GM18861 (cell line): Measurements from ENCODE around the gene SH3TC1.

Experiments
- ATAC-seq: cut with Tn5 transposase; IDR thresholded peaks from one replicate; pipeline ENCODE4 v1.9.1; 2021; ENCODE audit not compliant: unreplicated experiment

SH3TC1 gene

GRCh38 chr4:8213121-8213520, 14.0 kb downstream of the SH3TC1 start:
- no peak for ATAC-seq

- no peak for ATAC-seq
Observed at GRCh38 chr4:8214136-8214535, 15.0 kb downstream of the SH3TC1 start.

DNA sequence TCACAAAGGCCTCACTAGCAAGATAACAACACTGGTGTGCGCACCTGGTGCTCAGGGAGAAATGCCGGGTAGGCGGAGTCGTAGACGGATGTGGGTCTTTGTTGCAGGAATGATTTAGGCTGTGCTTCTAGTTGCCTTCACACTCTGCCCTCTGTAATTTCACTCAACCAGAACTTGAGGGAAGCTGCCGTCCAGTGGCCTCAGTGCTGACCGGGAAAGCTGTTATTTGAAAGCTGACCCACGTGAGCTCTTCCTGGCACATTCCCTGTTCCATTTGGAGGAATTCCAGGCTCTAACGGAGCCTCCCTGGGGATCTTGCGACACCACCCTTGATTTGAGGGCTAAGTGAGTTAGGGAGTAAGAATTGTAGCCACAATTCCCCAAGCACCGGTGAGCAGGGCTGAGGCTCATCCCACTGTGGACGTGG, 15.9 kb downstream of the SH3TC1 start:
- ATAC-seq: no peak

DNA sequence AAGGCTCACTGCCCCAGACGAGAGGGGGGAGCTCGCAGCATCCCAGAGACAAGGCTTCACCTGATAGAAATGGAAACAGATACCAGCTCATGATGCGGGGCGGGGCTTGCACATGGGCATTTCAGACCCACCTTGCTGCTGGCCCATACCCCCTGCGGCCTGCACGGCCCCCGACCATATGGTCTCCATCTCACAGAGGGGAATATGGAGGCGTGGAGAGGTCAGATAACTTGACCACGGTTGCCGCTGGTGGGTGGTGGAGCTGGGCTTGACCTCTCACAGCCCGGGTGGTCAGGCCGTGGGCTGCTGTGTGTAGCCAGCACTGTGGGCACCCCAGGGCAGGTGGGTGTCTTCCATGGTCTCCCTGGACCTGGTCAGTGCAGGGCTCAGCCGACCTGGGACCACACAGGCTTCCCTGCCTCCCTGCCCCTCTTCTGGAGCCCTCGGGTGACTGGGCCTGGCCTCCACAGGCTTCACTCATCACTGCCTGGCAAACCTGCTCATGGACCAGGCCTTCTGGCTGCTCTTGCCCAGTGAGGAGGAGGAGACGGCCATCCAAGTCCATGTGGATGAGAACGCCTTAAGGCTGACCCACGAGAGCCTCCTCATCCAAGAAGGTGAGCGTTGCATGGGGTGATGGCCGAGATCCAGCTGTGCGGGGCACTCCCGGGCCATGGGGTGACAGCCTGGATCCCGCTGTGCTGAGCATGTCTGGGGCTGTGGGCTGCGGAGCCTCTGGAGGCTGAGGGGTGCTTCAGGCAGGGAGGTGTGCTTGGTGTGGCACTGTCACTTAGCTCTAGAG, 16.8 kb downstream of the SH3TC1 start:
- no peak for ATAC-seq

DNA sequence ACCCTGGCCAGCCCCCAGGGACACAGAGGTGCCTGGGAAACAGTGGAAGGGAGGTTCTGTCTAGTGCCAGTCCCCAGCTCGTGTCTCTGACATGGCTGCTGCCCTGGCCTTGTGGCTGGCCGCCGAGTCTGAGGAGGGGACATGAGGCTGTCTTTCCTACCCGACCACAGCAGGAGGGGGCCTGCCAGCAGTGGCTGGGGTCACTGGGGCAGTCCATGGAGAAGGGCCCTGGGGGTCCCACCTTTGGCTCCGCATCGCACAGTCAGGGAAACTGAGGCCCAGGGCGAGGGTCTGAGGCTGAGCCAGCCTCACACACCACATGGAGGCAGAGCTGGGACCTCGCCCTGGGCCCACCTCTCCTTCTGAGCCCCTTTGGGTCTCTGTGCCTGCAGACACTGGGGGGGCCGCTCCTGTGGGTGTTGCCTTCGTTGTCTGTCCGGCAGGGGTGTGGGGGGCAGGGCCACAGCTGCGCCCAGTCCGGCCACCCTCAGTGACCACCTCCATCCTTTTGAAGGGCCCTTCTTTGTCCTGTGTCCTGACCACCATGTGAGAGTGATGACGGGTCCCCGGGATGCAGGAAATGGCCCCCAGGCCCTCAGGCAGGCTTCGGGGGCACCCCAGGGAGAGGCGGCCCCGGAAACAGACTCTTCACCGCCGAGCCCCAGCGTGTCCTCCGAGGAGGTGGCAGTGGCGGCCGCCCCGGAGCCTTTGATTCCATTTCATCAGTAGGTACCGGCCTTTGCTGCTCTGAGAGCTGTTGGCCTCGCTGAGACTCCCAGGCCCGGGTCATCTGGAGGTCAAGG, 17.6 kb downstream of the SH3TC1 start:
- ATAC-seq: no peak

DNA sequence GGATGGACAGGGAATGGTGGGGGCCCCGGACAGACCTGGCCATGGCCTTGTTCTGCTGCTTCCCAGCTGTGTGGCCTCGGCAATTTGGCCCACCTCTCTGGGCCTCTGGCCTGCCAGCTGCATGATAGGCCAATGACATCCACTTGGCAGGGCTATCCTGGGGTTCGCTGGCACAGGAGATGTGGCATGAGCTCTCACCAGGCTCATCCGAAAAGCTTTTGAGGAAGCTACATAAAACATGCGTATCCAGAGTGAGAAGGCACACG, 18.1 kb downstream of the SH3TC1 start:
- ATAC-seq: no peak

GRCh38 chr4:8217871-8218270, 18.8 kb downstream of the SH3TC1 start:
- ATAC-seq: no peak

DNA sequence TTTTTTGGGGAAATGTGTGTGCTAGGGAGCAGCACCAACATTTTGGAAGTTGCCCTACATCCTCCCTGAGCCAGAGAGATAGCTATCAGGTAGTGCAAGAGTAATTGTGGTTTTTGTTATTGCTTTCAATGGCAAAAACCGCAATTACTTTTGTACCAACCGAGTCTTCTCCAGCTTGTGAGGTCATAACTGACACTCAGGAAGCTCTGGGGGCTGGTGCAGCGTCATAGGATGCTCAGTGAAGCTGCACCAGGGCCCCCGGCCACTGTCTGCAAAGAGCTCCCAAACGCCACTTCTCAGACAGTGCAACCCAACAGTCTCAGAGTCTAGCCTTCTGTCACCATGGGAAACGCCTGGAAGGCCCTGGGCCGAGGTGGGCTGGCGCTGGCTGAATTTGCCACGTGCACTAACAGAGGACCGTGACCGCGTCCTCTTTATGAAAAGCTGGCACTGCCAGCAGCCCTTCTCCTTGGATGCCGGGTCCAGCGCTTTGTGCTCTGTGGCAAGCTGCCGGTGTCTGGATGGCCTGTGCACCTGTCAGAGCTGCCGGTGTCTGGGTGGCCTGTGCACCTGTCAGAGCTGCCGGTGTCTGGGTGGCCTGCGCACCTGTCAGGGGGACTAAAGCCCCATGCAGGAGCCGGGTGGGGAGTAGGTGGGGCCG, 19.4 kb downstream of the SH3TC1 start:
- ATAC-seq: no peak

- no peak for ATAC-seq
Observed at GRCh38 chr4:8219236-8219635, 20.1 kb downstream of the SH3TC1 start.

- no peak for ATAC-seq
Observed at GRCh38 chr4:8220661-8221450, 21.8 kb downstream of the SH3TC1 start.

GRCh38 chr4:8221476-8221875, 22.4 kb downstream of the SH3TC1 start:
- ATAC-seq: no peak

- no peak for ATAC-seq
Observed at GRCh38 chr4:8221985-8222384, 22.9 kb downstream of the SH3TC1 start.

- ATAC-seq: no peak
Observed at GRCh38 chr4:8222609-8223388, 23.7 kb downstream of the SH3TC1 start.

DNA sequence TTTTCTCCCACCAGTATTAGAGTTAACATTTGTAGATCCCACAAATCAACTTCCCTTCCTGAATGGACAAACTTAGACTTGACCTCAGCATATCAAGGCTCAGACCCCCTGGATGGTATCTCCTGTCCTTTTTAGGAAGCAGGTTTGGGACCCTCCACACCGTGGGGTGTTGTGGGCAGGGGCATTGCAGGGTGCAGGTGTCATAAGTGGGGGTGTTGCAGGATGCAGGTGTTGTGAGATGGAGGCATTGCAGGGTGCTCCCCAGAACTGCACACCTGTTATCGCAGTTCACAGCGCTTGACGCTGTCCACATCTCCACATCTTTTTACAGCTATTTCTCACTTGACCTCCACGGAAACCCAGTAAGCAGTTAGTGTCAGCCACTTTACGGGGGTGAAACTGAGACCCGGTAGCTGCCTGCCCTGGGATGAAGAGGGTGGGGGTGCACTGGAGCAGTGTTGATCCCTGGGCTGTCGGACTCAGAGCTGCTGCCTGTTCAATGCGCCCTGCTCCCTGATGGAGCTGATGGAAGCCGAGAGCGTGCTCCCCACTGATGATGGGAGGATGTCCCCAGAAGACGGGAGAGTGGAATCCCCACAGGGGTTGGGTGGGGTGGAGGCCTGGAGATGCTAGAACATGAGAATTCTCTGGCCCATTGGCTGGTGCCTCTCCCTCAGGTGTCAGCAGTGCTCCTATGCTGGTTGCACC, 25.3 kb downstream of the SH3TC1 start:
- no peak for ATAC-seq

DNA sequence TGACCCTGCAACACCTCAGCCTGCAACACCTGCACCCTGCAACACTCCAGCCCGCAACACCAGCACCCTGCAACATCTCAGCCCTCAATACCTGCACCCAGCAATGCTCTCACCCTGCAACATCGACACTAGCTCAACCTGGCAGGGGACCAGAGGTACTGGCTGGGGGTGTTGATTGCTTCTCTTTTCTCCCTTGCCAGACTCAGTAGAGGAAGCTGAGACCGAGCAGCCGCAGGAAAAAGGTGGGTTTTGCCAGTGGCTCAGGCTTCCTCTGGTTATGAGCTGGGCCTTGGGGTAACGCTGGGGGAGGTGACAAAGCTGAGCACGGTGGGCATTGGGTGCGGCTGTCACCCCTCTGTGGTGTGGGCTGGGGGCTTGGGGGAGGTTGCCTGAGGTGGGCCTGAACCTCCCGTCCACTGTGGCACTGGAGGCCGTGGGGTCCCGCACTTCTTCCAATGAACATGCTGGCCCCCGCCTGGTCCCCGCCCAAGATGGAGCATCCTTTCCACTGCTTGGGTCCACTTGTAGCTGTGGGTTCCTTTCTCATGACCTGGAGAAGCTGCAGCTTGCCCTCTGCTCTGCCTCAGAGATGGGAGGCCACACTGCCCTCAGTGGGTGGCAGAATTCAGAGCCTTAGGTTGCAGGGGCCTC, 26.0 kb downstream of the SH3TC1 start:
- ATAC-seq: no peak

- no peak for ATAC-seq
Observed at GRCh38 chr4:8225706-8226443, 26.8 kb downstream of the SH3TC1 start.

DNA sequence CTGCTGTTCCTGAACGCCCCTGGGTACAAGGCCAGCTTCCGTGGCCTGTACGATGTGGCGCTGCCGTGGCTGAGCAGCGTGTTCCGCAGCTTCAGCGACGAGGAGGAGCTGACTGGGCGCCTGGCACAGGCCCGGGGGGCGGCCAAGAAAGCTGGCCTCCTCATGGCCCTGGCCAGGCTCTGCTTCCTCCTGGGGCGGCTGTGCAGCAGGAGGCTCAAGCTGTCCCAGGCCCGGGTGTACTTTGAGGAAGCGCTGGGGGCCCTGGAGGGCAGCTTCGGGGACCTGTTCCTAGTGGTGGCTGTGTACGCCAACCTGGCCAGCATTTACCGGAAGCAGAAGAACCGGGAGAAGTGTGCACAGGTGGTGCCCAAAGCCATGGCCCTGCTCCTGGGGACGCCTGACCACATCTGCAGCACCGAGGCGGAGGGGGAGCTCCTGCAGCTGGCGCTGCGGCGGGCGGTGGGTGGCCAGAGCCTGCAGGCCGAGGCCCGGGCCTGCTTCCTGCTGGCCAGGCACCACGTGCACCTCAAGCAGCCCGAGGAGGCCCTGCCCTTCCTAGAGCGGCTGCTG, 28.2 kb downstream of the SH3TC1 start:
- ATAC-seq: no peak

DNA sequence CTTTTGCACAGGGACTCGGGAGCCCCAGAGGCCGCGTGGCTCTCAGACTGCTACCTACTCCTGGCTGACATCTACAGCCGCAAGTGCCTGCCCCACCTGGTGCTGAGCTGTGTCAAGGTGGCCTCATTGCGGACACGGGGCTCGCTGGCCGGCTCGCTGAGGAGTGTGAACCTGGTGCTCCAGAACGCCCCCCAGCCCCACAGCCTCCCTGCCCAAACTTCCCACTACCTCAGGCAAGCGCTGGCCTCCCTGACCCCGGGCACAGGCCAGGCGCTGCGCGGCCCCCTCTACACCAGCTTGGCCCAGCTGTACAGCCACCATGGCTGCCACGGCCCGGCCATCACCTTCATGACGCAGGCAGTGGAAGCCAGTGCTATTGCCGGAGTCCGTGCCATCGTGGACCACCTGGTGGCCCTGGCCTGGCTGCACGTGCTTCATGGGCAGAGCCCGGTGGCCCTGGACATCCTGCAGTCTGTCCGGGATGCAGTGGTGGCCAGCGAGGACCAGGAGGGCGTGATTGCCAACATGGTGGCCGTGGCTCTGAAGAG, 28.8 kb downstream of the SH3TC1 start:
- ATAC-seq: no peak
